OCI-LY3 (cell line): ENCODE results near the gene CEMIP.

Experiments
- EZH2phosphoT487 ChIP-seq: fragments of 200-600 bp; shearing (Covaris generic); IDR thresholded peaks from 2 replicates; pipeline ENCODE4 v1.6.1; 2018; ENCODE audit warnings: antibody characterized with exemption, mixed run types, low read depth
- TF ChIP-seq, protein P1 (sequence below): fragments of 200-600, 300-600 bp; sonication (generic); IDR thresholded peaks from 2 replicates; pipeline ENCODE4 v1.5.1; 2014; ENCODE audit warnings: antibody characterized with exemption, low read length, low read depth

DNA sequence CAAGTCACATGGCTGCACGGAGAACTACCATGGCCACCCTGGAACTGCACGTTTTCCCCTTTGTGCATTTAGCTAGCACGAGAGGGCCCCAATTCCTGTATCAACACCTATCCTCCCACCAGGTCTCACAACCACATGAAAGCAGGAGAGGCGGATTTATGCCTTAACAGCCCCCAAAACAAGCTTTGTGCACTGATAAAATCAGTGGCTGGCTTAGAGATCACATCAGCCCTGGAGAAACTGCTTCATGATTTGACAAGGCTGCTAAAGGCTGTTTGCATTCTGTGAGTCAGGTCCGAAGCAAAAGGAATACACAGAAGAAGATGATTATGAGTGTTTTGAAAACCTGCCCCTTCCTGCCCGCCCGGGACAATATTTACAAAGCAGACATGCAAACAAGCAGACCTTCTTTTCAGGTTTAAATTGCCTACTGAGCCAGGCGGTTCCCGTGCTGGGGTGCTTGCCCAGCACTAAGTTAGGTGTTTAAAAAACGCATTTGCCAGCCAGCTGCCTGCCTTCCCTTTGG is 25.9 kb downstream of the CEMIP start:
- TF ChIP-seq, protein P1, sequence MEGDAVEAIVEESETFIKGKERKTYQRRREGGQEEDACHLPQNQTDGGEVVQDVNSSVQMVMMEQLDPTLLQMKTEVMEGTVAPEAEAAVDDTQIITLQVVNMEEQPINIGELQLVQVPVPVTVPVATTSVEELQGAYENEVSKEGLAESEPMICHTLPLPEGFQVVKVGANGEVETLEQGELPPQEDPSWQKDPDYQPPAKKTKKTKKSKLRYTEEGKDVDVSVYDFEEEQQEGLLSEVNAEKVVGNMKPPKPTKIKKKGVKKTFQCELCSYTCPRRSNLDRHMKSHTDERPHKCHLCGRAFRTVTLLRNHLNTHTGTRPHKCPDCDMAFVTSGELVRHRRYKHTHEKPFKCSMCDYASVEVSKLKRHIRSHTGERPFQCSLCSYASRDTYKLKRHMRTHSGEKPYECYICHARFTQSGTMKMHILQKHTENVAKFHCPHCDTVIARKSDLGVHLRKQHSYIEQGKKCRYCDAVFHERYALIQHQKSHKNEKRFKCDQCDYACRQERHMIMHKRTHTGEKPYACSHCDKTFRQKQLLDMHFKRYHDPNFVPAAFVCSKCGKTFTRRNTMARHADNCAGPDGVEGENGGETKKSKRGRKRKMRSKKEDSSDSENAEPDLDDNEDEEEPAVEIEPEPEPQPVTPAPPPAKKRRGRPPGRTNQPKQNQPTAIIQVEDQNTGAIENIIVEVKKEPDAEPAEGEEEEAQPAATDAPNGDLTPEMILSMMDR = no peak
- TF ChIP-seq EZH2phosphoT487 = no peak
